Caco-2 (cell line): ENCODE measurements around the gene PIP5KL1. TPM values are rescaled to one million over a fixed set of nuclear protein-coding genes. Genes with fewer than 3 reads are reported as not detected.

Experiments used
- Bru-seq: library from RNA; stranded (reverse); fragments of 400-500 nt; gene quantifications from one replicate; lab custom pipeline; 2021; lab: Mats Ljungman, UMichigan
- BruChase-seq, 2 experiments: library from RNA; stranded (reverse); fragments of 400-500 nt; gene quantifications; one replicate each; lab custom pipeline; 2021; lab: Mats Ljungman, UMichigan
- BruUV-seq: library from RNA; stranded (reverse); fragments of 400-500 nt; replicated peaks from 2 replicates; lab custom pipeline; 2021; lab: Mats Ljungman, UMichigan
- CTCF ChIA-PET: fragments of 300-600 bp; sonication (Branson Sonifier 250); formaldehyde crosslinking; loops from one replicate; lab custom pipeline; 2022; ENCODE audit warnings: antibody characterized with exemption; lab: Charles Lee
- POLR2A ChIA-PET: fragments of 300-600 bp; sonication (Branson Sonifier 250); formaldehyde crosslinking; loops from one replicate; lab custom pipeline; 2022; ENCODE audit warnings: antibody characterized with exemption; lab: Charles Lee
- DNase-seq, 2 experiments: peaks; one replicate each; pipeline versions ENCODE4 v3.0.0 to v3.0.0-alpha.2; 2020 to 2022
- H3K27me3 ChIP-seq: replicated peaks from 2 replicates; pipeline ENCODE4 v1.6.0; 2011; ENCODE audit warnings: low read length; ENCODE audit not compliant: control insufficient read depth, insufficient read depth
- H3K36me3 ChIP-seq: 2 replicates; pipeline ENCODE4 v1.5.1; 2011; ENCODE audit warnings: low read length; ENCODE audit not compliant: control insufficient read depth, insufficient read depth
- H3K4me1 ChIP-seq: fragments of 250-450 bp; sonication (Bioruptor Pico); 2 replicates; pipeline ENCODE4 v1.5.1; 2020; ENCODE audit warnings: mild to moderate bottlenecking
- H3K4me3 ChIP-seq: 2 replicates; pipeline ENCODE4 v1.5.1; 2011; ENCODE audit warnings: low read depth, mild to moderate bottlenecking, control low read depth, low read length
- H3K9me3 ChIP-seq: fragments of 250-450 bp; sonication (Bioruptor Pico); 2 replicates; pipeline ENCODE4 v1.5.1; 2020; ENCODE audit warnings: mild to moderate bottlenecking, moderate library complexity
- H3K27ac Mint-ChIP-seq: one replicate; pipeline ENCODE4 v1.8.0; 2022; ENCODE audit warnings: mixed read lengths; ENCODE audit not compliant: unreplicated experiment
- H3K27me3 Mint-ChIP-seq: one replicate; pipeline ENCODE4 v1.8.0; 2022; ENCODE audit warnings: mixed read lengths; ENCODE audit not compliant: insufficient read depth, unreplicated experiment
- H3K36me3 Mint-ChIP-seq: one replicate; pipeline ENCODE4 v1.8.0; 2022; ENCODE audit warnings: mild to moderate bottlenecking, mixed read lengths; ENCODE audit not compliant: insufficient read depth, unreplicated experiment
- H3K4me1 Mint-ChIP-seq: one replicate; pipeline ENCODE4 v1.8.0; 2022; ENCODE audit warnings: low read depth, mixed read lengths; ENCODE audit not compliant: unreplicated experiment
- H3K4me3 Mint-ChIP-seq: one replicate; pipeline ENCODE4 v1.8.0; 2022; ENCODE audit warnings: mild to moderate bottlenecking, moderate library complexity, mixed read lengths; ENCODE audit not compliant: unreplicated experiment
- H3K9me3 Mint-ChIP-seq: one replicate; pipeline ENCODE4 v1.8.0; 2022; ENCODE audit warnings: mixed read lengths; ENCODE audit not compliant: unreplicated experiment
- intact Hi-C: fragments of 100-400 bp; cut with micrococcal nuclease; formaldehyde crosslinking; loops from one replicate; pipeline ENCODE4 v1.10.0; 2022; ENCODE audit not compliant: unreplicated experiment
- long read RNA-seq: library from polyadenylated mRNA; stranded (forward); transcript quantifications from one replicate; pipeline ENCODE4 v2.0.0, GENCODE V29; 2022
- total RNA-seq: library from RNA; stranded (reverse); gene quantifications from 2 replicates; pipeline ENCODE4 v1.2.3, GENCODE V29; 2022
- TF ChIP-seq, protein P1 (sequence below), 2 experiments: fragments of 200-600 bp in 1 of 2; IDR thresholded peaks; 1 replicate in 1 of 2; 2 replicates in 1 of 2; pipeline versions ENCODE4 v1.5.1 to v1.8.0; 2011 to 2022; ENCODE audit warnings: antibody characterized with exemption in 1 of 2, control low read depth in 1 of 2, inconsistent platforms in 1 of 2, low read depth in 1 of 2, low read length in 1 of 2, mild to moderate bottlenecking in 1 of 2, moderate library complexity in 1 of 2; ENCODE audit not compliant: insufficient read depth in 1 of 2, severe bottlenecking in 1 of 2, unreplicated experiment in 1 of 2

Gene PIP5KL1, protein sequence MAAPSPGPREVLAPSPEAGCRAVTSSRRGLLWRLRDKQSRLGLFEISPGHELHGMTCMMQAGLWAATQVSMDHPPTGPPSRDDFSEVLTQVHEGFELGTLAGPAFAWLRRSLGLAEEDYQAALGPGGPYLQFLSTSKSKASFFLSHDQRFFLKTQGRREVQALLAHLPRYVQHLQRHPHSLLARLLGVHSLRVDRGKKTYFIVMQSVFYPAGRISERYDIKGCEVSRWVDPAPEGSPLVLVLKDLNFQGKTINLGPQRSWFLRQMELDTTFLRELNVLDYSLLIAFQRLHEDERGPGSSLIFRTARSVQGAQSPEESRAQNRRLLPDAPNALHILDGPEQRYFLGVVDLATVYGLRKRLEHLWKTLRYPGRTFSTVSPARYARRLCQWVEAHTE
- total RNA-seq (2.3 and 3.8 TPM in 2 replicates), Bru-seq, nascent RNA (percentile 32 among the genes with signal in this experiment), BruChase-seq, experiment 1, labeled RNA remaining after a 2-hour chase (percentile 41 among the genes with signal in this experiment), BruChase-seq, experiment 2, labeled RNA remaining after a 6-hour chase (percentile 38 among the genes with signal in this experiment)
- long read RNA-seq, partial matches to known transcripts: 0 of 2 reads
- long read RNA-seq, other reads (novel, unspliced or antisense): 1 of 2 reads

DNA sequence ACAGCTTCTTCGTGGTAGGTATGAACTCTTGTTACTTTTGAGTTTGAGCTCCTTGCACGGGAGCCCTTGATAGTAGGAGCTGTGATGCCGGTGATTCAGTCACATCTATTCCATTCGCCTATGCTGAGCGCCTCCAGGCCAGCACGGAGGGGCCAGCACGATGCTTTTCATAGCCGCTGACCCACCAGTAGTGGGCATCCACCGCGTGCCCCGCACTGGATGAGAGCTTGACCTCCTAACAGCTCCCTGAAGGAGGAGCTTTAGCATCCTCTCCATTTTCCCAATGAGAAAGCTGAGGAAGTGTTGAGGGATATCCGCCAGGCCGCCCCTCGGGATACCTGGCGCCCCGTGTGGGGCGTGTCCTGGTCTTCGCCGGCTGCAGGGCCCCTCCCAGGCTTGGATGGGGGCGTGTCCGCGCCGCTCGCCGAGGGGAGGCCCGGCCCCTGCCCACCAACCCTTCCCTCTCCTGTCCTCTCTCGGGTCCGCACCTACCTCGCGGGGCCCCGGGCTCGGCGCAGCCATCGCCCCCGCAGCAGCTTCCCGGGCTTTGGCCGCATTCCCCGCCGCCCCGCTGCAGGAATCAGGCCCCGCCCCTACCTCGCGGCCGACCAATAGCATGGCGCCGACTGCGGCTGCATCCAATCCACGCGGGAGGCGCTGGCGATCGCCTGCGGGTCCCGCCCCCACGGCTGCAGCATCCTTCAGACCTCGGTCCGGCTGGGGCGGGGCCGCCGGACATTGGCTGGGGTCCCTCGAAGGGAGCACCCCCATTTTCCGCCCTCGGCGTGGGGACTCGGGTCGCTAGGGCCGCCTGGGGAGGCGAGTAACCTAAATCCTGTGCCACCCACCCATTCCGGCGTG is at the start of gene PIP5KL1:
TSS of gene PIP5KL1 (minus strand) at position 547 of the 861 bp plus-strand sequence. CDS start at position 522, 25 bp downstream.
- H3K27me3 Mint-ChIP-seq: no peaks in the 10 kb centered on the region
- peak; percentile 87 to 93 for DNase-seq
- H3K27ac Mint-ChIP-seq: peak within 1 kb of the TSS; percentile 87
- POLR2A ChIA-PET: interaction anchor here (0.6 kb wide), 1 partner anchor 116 kb away, joined by 6 read pairs; no protein-coding TSS in a partner anchor
- no peaks in the 10 kb centered on the region for H3K9me3 ChIP-seq
- no peaks in the 10 kb centered on the region for H3K36me3 ChIP-seq
- H3K4me1 Mint-ChIP-seq: peaks cover 7% of the 10 kb centered on the region
- no peaks in the 10 kb centered on the region for H3K9me3 Mint-ChIP-seq
- TF ChIP-seq, protein P1, sequence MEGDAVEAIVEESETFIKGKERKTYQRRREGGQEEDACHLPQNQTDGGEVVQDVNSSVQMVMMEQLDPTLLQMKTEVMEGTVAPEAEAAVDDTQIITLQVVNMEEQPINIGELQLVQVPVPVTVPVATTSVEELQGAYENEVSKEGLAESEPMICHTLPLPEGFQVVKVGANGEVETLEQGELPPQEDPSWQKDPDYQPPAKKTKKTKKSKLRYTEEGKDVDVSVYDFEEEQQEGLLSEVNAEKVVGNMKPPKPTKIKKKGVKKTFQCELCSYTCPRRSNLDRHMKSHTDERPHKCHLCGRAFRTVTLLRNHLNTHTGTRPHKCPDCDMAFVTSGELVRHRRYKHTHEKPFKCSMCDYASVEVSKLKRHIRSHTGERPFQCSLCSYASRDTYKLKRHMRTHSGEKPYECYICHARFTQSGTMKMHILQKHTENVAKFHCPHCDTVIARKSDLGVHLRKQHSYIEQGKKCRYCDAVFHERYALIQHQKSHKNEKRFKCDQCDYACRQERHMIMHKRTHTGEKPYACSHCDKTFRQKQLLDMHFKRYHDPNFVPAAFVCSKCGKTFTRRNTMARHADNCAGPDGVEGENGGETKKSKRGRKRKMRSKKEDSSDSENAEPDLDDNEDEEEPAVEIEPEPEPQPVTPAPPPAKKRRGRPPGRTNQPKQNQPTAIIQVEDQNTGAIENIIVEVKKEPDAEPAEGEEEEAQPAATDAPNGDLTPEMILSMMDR (IDR thresholded peaks at IDR 0.05; ENCODE audit: insufficient read depth in 1 of 2, low read depth in 1 of 2, low read length in 1 of 2, severe bottlenecking in 1 of 2, unreplicated experiment in 1 of 2): no peak
- CTCF ChIA-PET: interaction anchor here (0.7 to 1.9 kb wide), 4 partner anchors 9 to 191 kb away, joined by 3 to 11 read pairs (median 3); partner anchors contain the start of gene ST6GALNAC4
- peaks cover 18% of the 10 kb centered on the region for H3K4me1 ChIP-seq
- peak within 1 kb of the TSS; percentile 67 for H3K4me3 ChIP-seq
- intact Hi-C loops: no loop called here
- H3K4me3 Mint-ChIP-seq: peak within 1 kb of the TSS; percentile 69
- no peaks in the 10 kb centered on the region for H3K27me3 ChIP-seq
- no TSS peak for BruUV-seq
- peaks cover 55% of the 10 kb centered on the region for H3K36me3 Mint-ChIP-seq

DNA sequence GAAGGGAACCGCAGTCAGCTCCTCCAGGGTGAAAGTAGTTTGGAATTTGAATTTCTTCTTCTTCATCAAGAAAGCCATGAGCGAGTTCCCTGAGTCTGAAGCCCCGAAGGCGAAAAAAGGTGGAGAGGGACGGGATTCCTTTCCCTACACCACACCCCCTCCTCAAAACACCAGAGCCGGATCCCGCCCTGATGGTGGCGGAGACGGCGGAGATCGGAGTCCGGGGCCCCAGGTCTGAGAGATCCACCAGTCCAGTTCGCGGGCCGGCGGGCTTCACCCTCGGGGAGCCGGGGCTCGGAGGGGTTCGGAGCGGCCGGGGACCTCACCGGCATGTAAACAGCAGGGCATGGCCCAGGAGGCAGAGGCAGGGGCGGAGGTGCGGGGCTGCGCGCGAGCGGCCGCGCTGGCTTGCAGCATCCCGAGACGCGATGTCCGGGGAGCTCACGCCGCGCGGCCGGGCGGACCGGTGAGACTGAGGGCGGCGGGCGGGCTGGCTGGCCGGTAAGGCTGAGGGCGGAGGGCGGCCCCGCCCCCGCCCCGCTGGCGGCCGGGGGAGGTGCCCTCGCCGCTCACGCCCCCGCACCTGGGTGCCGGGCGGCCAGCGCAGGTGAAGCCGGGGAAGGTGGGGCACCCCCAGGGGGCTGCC is 49.6 kb upstream of the PIP5KL1 start:
- DNase-seq: peak; percentile 59 to 85
- peaks cover 34% of the 10 kb centered on the region for H3K4me1 ChIP-seq
- ChIA-PET CTCF (interaction anchor here (0.6 to 2.4 kb wide), 4 partner anchors 25 to 171 kb away, joined by 3 to 8 read pairs (median 5); no protein-coding TSS in a partner anchor), POLR2A (interaction anchor here (0.6 to 1.0 kb wide), 3 partner anchors 20 to 99 kb away, joined by 4 to 7 read pairs (median 4); no protein-coding TSS in a partner anchor)
- Mint-ChIP-seq H3K4me1 (peaks cover 22% of the 10 kb centered on the region), H3K4me3 (peak overlapping the region; percentile 95), H3K36me3 (peaks cover 14% of the 10 kb centered on the region), H3K27me3 (no peaks in the 10 kb centered on the region), H3K9me3 (no peaks in the 10 kb centered on the region), H3K27ac (peak overlapping the region; percentile 70)
- no peaks in the 10 kb centered on the region for H3K9me3 ChIP-seq
- TSS peak; percentile 59 for BruUV-seq
- intact Hi-C loops: loop anchor here (5.0 kb wide), 1 partner anchor 38 kb away; no protein-coding TSS in a partner anchor
- H3K4me3 ChIP-seq: peak overlapping the region; percentile 87
- TF ChIP-seq, protein P1 (IDR thresholded peaks at IDR 0.05; ENCODE audit: insufficient read depth in 1 of 2, low read depth in 1 of 2, low read length in 1 of 2, severe bottlenecking in 1 of 2, unreplicated experiment in 1 of 2): no peak
- H3K36me3 ChIP-seq: no peaks in the 10 kb centered on the region
- no peaks in the 10 kb centered on the region for H3K27me3 ChIP-seq
